ENCODE results near the gene CLASRP.
A peak's percentile ranks its signal among the peaks of the same experiment; 100 is the strongest.

CLASRP gene

GRCh38 chr19:45086480-45086879 lies 47.6 kb downstream of the CLASRP start:
- DNase-seq (ENCODE audit: low read depth, low spot score) = no peak

DNA sequence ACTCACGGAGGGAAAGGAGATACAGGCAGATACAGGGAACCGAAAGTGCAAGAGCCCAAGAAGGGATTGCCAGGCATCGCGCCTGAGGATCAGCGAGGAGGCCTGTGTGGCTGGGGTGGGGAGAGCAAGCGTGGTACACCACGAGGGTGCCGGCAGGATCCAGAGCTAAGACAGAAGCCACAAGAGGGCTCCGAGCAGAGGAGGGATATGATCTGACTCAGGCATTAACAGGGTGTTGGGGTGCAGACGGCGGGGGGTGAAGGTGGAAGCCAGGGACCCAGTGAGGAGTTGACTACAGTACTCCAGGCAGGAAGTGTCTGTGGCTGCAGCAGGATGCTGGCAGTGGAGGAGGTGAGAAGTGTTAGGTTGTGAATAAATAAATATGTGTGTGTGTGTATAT lies 48.7 kb downstream of the CLASRP start:
- DNase-seq (ENCODE audit: low read depth, low spot score) = no peak

DNA sequence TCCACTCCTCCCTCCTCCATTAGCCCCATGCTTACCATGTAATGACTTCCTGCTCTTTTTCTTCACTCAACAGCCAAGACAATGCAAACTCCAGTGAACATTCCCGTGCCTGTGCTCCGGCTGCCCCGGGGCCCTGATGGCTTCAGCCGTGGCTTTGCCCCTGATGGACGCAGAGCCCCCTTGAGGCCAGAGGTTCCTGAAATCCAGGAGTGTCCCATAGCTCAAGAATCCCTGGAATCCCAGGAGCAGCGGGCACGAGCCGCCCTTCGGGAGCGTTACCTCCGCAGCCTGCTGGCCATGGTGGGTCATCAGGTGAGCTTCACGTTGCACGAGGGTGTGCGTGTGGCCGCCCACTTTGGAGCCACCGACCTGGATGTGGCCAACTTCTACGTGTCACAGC lies 51.2 kb downstream of the CLASRP start:
- DNase-seq (ENCODE audit: low read depth, low spot score) = no peak

DNA sequence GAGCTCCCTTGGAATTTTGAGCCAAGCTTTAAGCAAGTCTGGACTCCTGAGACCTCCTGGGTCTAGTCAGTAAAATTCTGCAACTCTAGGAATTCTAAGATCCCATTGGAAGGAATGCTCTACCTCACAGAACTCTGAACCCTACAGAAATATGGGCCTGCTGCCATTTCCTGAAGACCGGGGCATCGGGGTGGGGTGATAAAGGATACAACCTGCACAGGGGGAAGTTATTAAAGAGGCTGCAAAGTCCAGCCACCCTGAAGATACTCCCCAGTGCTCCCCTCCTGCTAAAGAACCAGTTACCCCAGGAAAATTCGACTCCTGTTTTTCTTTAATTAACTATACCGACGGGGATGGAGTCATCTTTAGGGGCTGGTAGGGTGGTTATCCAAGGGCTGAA lies 51.8 kb downstream of the CLASRP start:
- DNase-seq (ENCODE audit: low read depth, low spot score) = no peak

DNA sequence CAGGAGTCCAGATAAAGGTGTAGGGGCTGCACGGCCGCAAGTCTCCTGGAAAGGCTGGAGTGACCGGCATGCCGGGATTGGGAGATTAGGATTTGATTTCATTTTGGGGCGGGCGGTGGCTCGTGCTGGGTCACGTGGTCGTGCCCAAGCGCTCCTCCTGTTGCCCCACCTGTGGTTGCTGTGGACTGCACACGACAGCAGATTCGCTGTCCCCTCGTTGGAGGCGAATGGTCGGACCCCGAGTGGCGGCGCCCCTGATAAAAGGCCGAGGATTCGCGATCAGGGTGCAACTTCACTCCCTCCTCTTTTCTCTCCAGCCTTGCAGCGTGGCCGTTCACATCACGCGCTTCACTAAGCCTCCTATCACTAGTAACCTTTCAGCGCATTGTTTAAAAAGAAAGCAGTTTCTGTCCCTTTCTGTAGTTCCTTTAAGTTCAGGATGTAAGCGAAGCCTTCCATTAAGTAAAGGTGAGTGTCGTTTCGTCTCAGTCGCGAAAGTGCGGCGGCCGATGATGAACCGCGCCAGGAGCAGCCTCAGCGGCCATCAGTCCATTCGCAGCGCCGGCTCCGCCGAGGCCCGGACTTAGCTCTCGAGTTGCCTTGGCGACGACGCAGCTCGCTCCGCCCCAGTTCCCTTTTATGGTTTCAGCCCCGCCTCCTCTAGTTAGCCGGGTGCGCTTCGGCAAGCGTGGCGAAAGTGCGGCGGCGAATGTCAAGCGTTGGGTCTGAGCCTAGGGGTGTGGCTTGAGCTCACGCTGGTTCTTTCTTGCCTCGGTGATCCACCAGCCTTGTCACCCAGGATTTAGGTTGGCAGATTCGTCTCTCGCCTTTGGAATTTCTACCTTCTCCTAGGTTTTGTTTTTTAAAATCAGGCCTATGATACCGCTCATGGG lies 52.4 kb downstream of the CLASRP start:
- peak; percentile 99 for DNase-seq (ENCODE audit: low read depth, low spot score)

DNA sequence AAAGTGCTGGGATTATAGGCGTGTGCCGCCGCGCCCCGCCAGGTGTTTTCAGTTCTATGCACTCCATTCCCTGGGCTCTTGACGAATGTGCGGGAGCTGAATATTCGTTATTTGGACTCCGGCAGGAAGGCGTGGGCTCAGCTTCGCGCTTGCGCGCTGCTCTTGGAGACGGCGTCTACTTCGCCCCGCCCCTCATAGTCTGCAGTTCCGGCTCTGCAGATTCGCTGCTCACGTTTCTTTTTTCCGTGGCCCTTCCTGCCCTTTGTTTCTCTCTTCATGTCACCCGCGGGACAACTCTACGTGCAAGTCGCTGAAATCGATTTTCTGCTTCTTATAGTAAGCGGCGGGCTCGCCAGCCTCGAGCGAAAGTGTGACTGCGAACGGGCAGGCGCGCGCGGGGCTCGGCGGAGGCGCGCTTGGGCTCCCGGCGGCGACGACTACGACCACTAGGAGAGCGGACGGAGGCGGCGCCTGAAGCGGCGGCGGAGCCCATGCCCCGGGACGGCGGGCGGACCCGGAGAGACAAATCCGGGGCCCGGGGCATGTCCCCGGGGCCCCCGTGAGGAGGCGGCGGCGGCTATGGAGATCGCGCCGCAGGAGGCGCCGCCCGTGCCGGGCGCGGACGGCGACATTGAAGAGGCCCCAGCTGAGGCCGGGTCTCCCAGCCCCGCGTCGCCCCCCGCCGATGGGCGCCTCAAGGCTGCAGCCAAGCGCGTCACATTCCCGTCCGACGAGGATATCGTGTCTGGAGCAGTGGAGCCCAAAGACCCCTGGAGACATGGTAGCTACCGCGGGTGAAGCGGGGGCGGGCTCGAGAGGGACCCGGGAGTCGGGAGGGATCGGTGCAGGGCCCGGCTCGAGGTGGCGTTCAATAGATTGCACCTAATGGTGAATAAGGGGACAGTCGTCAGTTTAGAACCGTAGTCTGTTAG lies 54.2 kb downstream of the CLASRP start, which contains the start of gene PPP1R37:
PPP1R37 (plus strand) TSS at position 433 of the 932 bp plus-strand sequence; CDS start at position 580, 147 bp downstream.
- peak; percentile 85 for DNase-seq (ENCODE audit: low read depth, low spot score)

- DNase-seq (ENCODE audit: low read depth, low spot score) = no peak
Measured at GRCh38 chr19:45094137-45094536, 55.3 kb downstream of the CLASRP start.

- no peak for DNase-seq (ENCODE audit: low read depth, low spot score)
Measured at GRCh38 chr19:45094707-45095106, 55.9 kb downstream of the CLASRP start.

- no peak for DNase-seq (ENCODE audit: low read depth, low spot score)
Measured at GRCh38 chr19:45095496-45096413, 56.9 kb downstream of the CLASRP start.

DNA sequence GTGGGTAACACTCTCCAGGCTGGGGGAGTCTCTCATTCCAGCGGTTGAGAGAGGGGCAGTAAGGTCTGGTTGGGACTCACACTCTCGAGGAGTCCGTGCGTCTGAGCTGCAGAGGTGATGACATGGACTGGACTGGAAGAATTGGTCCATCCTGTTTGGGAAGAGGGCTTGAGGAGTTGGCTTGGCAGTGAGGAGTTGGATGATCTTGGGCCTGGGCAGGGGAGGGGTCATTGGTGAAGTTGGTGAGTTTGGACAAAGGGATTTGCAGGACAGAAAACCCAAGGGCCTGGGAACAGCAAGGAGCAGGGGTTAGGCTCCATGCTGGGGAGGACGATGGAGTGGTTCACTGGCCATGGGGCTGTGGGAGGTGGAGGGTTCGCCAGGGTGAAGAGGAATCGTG lies 57.9 kb downstream of the CLASRP start:
- DNase-seq (ENCODE audit: low read depth, low spot score) = no peak

- DNase-seq (ENCODE audit: low read depth, low spot score) = no peak
Measured at GRCh38 chr19:45097450-45097775, 58.6 kb downstream of the CLASRP start.

- DNase-seq (ENCODE audit: low read depth, low spot score) = peak; percentile 55
Measured at GRCh38 chr19:45097776-45098520, 59.1 kb downstream of the CLASRP start.

DNA sequence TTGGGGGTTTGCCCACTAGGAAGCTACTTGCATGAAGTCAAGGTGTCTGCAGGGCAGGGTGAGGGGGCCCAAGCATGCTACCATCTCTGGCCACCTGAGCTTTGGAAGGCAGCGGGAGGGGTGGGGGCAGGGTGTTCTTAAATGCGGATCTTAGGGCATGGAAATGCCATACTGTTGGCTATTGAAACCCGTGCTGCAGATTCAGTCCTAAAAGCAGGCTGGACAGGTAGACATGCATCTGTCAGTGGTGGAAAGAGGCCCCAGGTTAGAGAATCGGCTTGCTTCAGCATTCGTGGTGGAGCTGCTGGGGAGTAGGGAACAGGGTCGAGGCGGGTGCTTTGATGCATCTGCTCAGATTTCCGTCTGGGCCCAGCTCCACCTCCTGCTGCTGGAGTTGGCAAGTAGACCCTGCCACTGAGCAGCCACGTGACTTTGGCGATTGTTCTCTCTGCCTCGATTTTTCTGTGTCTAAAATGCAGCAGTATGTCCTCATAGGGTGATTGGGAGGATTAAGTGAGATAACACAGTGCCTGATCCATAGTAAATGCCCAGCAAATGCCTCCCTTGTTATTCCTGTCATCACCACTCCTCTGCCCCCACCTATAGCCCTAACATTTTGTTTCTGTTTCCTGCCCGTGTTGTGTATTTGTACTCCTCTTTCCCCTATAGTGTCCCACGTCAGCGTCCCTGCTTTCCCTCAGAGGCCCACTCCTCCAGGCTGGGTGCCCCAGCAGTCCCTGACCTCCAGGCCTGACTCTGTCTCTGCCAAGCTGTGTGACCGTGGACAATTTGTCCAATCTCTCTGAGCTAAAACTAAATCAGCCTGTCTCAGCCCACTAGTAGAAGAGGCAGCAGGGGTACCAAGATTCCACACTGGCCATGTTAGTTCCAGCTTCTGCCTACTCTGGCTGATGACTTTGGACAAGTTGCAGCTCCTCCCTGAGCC lies 59.9 kb downstream of the CLASRP start:
- DNase-seq (ENCODE audit: low read depth, low spot score) = no peak

DNA sequence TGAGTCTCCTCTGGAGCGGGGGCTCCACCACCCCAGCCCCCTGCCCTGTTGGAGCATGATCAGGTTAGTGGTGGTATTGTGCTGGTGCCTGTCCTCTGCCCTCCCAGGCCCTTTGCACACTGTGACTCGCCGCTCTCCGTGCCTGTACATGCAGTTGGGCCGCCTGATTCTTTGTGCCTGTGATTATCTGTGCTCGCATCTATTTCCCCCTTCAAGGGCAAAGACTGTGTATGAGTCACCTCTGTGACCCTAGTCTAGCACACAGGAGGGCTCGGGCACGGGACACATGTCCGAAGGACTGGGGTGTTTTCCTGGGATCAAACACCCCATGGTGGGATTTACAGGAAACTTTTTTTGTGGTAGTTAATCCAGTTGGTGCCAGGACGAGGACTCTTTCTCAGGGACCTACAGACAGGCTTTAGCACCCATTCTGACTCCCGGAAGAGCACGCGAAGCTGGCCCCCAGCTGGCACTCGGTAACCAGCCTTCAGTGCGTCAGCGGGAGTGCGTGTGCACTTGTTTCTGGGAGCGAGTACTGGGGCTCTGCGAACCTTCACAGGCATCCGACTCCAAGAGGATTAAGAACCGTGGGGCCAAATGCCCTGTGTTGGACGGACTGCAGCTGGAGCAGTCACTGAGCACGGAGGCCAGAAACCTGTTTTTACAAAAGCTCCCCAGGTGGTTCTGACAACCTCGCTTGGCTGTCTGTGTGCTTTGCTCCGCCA lies 60.8 kb downstream of the CLASRP start:
- DNase-seq (ENCODE audit: low read depth, low spot score) = no peak

GRCh38 chr19:45100201-45100600 lies 61.4 kb downstream of the CLASRP start:
- no peak for DNase-seq (ENCODE audit: low read depth, low spot score)

- no peak for DNase-seq (ENCODE audit: low read depth, low spot score)
Measured at GRCh38 chr19:45100846-45101252, 62.0 kb downstream of the CLASRP start.

DNA sequence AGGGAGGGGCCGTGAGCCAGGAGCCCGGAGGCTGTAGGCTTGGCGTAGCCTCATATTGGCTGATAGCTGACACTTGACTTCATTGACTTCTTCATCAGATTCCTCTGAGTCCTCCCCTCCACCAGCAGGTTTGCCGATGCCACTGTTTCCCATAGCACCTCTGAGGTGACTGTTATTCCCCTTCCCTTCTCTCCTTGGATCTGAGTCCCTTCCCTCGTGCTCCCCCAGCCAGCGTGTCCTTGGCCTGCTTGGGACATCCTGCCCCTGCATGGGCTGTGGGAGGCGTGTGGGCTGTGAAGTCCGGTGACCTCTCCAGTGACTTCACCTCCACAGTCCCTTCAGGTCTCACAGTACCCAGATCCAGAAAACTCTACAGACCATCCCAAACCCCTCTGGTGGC lies 63.0 kb downstream of the CLASRP start:
- no peak for DNase-seq (ENCODE audit: low read depth, low spot score)

- DNase-seq (ENCODE audit: low read depth, low spot score) = no peak
Measured at GRCh38 chr19:45102481-45102880, 63.6 kb downstream of the CLASRP start.

DNA sequence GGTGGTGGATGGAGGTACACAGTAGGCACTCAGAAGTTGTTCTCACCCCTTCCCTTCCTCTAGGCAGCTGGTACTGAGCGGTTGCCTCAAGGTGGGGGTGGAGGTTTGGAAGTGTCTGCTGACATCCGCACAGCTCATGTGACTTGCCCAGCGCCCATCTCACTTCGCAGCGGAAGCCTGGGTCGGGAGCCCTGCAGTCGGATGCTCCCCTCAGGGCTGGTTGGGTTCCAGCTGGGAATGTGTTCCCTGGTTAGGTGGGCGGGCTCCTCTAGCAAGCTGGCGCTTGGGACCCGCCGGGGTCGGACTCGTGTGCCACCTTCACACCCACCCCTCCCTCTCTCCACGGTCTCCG lies 64.3 kb downstream of the CLASRP start:
- no peak for DNase-seq (ENCODE audit: low read depth, low spot score)
